ENCODE data around the gene PPP1R1B. TPM values are rescaled to one million over a fixed set of nuclear protein-coding genes. Genes with fewer than 3 reads are reported as not detected.

Gene PPP1R1B
- polyA plus RNA-seq, 1 donor from 2014 or later, result 1.8 TPM

DNA sequence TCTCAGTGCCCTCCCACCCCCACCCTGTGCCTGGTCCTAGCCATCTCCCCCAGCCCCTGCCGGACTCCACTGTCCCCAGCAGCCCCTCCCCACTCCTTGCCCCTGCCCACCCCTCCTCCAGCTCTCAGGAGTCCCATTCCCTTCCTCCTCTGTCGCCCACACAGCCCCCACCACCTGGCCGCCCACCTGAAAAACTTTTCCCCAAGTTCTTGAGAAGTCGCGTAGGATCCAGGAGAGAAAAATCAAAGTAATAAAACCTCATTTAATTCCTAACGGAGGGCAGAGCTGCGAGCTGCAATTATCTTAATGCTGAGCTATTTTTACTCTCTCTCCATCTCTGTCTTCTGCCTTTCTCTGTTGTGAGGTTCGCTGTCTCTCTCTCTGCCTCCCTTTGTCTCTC is 2.4 kb upstream of the PPP1R1B start:
- H3K9me2 ChIP-seq (ENCODE audit: insufficient read depth, low read length), result no peaks in the 10 kb centered on the region
- TF ChIP-seq, protein P1, sequence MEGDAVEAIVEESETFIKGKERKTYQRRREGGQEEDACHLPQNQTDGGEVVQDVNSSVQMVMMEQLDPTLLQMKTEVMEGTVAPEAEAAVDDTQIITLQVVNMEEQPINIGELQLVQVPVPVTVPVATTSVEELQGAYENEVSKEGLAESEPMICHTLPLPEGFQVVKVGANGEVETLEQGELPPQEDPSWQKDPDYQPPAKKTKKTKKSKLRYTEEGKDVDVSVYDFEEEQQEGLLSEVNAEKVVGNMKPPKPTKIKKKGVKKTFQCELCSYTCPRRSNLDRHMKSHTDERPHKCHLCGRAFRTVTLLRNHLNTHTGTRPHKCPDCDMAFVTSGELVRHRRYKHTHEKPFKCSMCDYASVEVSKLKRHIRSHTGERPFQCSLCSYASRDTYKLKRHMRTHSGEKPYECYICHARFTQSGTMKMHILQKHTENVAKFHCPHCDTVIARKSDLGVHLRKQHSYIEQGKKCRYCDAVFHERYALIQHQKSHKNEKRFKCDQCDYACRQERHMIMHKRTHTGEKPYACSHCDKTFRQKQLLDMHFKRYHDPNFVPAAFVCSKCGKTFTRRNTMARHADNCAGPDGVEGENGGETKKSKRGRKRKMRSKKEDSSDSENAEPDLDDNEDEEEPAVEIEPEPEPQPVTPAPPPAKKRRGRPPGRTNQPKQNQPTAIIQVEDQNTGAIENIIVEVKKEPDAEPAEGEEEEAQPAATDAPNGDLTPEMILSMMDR (IDR thresholded peaks at IDR 0.05; ENCODE audit: poor library complexity, severe bottlenecking), result no peak
- TF ChIP-seq RAD21 (conservative IDR thresholded peaks at IDR 0.05), result no peak
- TF ChIP-seq, protein P2, sequence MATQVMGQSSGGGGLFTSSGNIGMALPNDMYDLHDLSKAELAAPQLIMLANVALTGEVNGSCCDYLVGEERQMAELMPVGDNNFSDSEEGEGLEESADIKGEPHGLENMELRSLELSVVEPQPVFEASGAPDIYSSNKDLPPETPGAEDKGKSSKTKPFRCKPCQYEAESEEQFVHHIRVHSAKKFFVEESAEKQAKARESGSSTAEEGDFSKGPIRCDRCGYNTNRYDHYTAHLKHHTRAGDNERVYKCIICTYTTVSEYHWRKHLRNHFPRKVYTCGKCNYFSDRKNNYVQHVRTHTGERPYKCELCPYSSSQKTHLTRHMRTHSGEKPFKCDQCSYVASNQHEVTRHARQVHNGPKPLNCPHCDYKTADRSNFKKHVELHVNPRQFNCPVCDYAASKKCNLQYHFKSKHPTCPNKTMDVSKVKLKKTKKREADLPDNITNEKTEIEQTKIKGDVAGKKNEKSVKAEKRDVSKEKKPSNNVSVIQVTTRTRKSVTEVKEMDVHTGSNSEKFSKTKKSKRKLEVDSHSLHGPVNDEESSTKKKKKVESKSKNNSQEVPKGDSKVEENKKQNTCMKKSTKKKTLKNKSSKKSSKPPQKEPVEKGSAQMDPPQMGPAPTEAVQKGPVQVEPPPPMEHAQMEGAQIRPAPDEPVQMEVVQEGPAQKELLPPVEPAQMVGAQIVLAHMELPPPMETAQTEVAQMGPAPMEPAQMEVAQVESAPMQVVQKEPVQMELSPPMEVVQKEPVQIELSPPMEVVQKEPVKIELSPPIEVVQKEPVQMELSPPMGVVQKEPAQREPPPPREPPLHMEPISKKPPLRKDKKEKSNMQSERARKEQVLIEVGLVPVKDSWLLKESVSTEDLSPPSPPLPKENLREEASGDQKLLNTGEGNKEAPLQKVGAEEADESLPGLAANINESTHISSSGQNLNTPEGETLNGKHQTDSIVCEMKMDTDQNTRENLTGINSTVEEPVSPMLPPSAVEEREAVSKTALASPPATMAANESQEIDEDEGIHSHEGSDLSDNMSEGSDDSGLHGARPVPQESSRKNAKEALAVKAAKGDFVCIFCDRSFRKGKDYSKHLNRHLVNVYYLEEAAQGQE (IDR thresholded peaks at IDR 0.05; ENCODE audit: borderline replicate concordance), result no peak
- no peak for TF ChIP-seq TAF1 (IDR thresholded peaks at IDR 0.05; ENCODE audit: low read depth)
- TF ChIP-seq EP300 (conservative IDR thresholded peaks at IDR 0.05; ENCODE audit: poor library complexity, severe bottlenecking), result no peak
- TF ChIP-seq MXI1 (conservative IDR thresholded peaks at IDR 0.05; ENCODE audit: poor library complexity, severe bottlenecking), result no peak
- TF ChIP-seq EZH2 (IDR thresholded peaks at IDR 0.05; ENCODE audit: borderline replicate concordance, insufficient read depth, low read length, poor library complexity, severe bottlenecking), result no peak
- no peak for TF ChIP-seq SMC3 (conservative IDR thresholded peaks at IDR 0.05; ENCODE audit: poor library complexity)
- no peak for TF ChIP-seq POLR2AphosphoS5 (IDR thresholded peaks at IDR 0.05)
- H3F3A ChIP-seq (ENCODE audit: insufficient read depth, low read length, poor library complexity, severe bottlenecking), result no peaks in the 10 kb centered on the region
- H3K36me3 ChIP-seq (ENCODE audit: insufficient read depth, low read length), result no peaks in the 10 kb centered on the region
- no peaks in the 10 kb centered on the region for H3K9me3 ChIP-seq (ENCODE audit: low read length)
- H3K27ac ChIP-seq (ENCODE audit: low read length), result no peak overlapping the region
- H4K20me1 ChIP-seq (ENCODE audit: insufficient read depth), result no peaks in the 10 kb centered on the region
- H3K4me3 ChIP-seq (ENCODE audit: low read length), result no peak overlapping the region
- no peak overlapping the region for H3K4me2 ChIP-seq (ENCODE audit: low read length)
- no peak overlapping the region for H3K9ac ChIP-seq (ENCODE audit: low read length)
- H2AFZ ChIP-seq (ENCODE audit: low read depth, low read length), result no peak overlapping the region
- no peaks in the 10 kb centered on the region for H3K79me2 ChIP-seq (replicated peaks; ENCODE audit: insufficient read depth, low read length)
- H3K27me3 ChIP-seq (ENCODE audit: insufficient read depth, low read depth, low read length), result peaks cover 56% of the 10 kb centered on the region

DNA sequence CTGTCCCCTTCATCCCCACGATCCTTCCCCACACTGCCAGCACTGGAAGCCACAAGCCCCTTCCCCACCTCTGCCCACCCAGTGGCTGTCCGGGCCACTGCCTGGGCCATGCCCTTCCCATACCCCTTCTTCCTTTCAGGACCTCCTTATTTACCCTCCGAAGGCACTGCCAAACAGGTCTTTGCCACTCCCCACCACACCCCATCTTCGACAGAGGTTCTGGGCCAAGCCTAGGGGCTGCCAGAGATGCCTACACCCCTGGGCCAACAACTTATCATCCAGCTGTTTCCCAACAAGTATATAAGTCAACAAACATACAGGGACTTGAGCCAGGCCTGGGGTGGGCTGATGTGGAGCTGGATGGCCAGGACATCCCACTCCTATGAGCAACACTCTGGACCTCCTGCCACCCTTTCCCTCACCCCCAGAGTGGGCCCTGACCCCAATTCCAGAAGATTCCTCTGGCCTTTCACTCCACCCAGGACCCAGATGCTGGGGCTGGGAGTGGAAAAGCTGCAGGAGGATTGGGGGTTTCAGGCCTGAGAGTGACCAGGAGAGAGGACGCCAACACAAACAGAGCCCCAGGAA is 1.5 kb upstream of the PPP1R1B start:
- Histone ChIP-seq H3K9me2 (ENCODE audit: insufficient read depth, low read length) (no peaks in the 10 kb centered on the region), H3K4me3 (ENCODE audit: low read length) (peak overlapping the region; percentile 66), H3F3A (ENCODE audit: insufficient read depth, low read length, poor library complexity, severe bottlenecking) (no peaks in the 10 kb centered on the region), H3K9me3 (ENCODE audit: low read length) (no peaks in the 10 kb centered on the region), H3K36me3 (ENCODE audit: insufficient read depth, low read length) (no peaks in the 10 kb centered on the region), H3K27me3 (ENCODE audit: insufficient read depth, low read depth, low read length) (peaks cover 54% of the 10 kb centered on the region), H4K20me1 (ENCODE audit: insufficient read depth) (no peaks in the 10 kb centered on the region), H3K79me2 (replicated peaks; ENCODE audit: insufficient read depth, low read length) (no peaks in the 10 kb centered on the region), H3K9ac (ENCODE audit: low read length) (peak overlapping the region; percentile 20), H2AFZ (ENCODE audit: low read depth, low read length) (no peak overlapping the region), H3K27ac (ENCODE audit: low read length) (no peak overlapping the region), H3K4me2 (ENCODE audit: low read length) (no peak overlapping the region)
- TF ChIP-seq EZH2 (IDR thresholded peaks at IDR 0.05; ENCODE audit: borderline replicate concordance, insufficient read depth, low read length, poor library complexity, severe bottlenecking) (no peak), RAD21 (conservative IDR thresholded peaks at IDR 0.05) (no peak), MXI1 (conservative IDR thresholded peaks at IDR 0.05; ENCODE audit: poor library complexity, severe bottlenecking) (no peak), SMC3 (conservative IDR thresholded peaks at IDR 0.05; ENCODE audit: poor library complexity) (no peak), TAF1 (IDR thresholded peaks at IDR 0.05; ENCODE audit: low read depth) (no peak), EP300 (conservative IDR thresholded peaks at IDR 0.05; ENCODE audit: poor library complexity, severe bottlenecking) (no peak), POLR2AphosphoS5 (IDR thresholded peaks at IDR 0.05) (no peak)
- TF ChIP-seq, protein P1 (IDR thresholded peaks at IDR 0.05; ENCODE audit: poor library complexity, severe bottlenecking), result no peak
- TF ChIP-seq, protein P2 (IDR thresholded peaks at IDR 0.05; ENCODE audit: borderline replicate concordance), result no peak
